Tibial nerve (tissue), 4 donors: ENCODE measurements around the gene FGL2. TPM values are rescaled to one million over a fixed set of nuclear protein-coding genes. Genes with fewer than 3 reads are reported as not detected.
A peak's percentile ranks its signal among the peaks of the same experiment; 100 is the strongest.
"Not testable (repeated sequence)": the region's sequence is repeated elsewhere in the genome, so short reads cannot be mapped to it uniquely, and the experiment has no call there.

ENCODE experiments used
- DNase-seq, 2 donors: peaks; one replicate each; pipeline ENCODE4 v3.0.0-alpha.2; 2019; ENCODE audit warnings: low spot score in 2 of 2
- H3K27ac ChIP-seq, 4 donors: fragments of 200-600 bp; sonication (generic) in 3 of 4; one replicate each; pipeline ENCODE4 v1.5.1; 2017 to 2019; ENCODE audit warnings: mild to moderate bottlenecking in 1 of 4
- H3K27me3 ChIP-seq, 2 donors: fragments of 200-600 bp; sonication (generic) in 1 of 2; one replicate each; pipeline versions ENCODE4 v1.5.1 to v1.6.0; 2017 to 2019
- H3K36me3 ChIP-seq, 3 donors: fragments of 200-600 bp; sonication (generic); one replicate each; pipeline ENCODE4 v1.5.1; 2018 to 2019
- H3K4me1 ChIP-seq, 4 donors: fragments of 200-600 bp; sonication (generic) in 3 of 4; one replicate each; pipeline ENCODE4 v1.5.1; 2017 to 2019
- H3K4me3 ChIP-seq, 4 donors: fragments of 200-600 bp; sonication (generic) in 3 of 4; one replicate each; pipeline ENCODE4 v1.5.1; 2017 to 2019; ENCODE audit warnings: mild to moderate bottlenecking in 1 of 4, moderate library complexity in 1 of 4
- H3K9me3 ChIP-seq, 4 donors: fragments of 200-600 bp; sonication (generic) in 3 of 4; one replicate each; pipeline ENCODE4 v1.5.1; 2017 to 2019
- EP300 ChIP-seq, 2 donors: sonication (generic); formaldehyde crosslinking; IDR thresholded peaks; one replicate each; pipeline ENCODE4 v1.6.1; 2017; ENCODE audit warnings: antibody characterized with exemption in 2 of 2, mild to moderate bottlenecking in 1 of 2
- POLR2A ChIP-seq, 2 donors: fragments of 450-650 bp; IDR thresholded peaks; one replicate each; pipeline ENCODE4 v1.6.1; 2017; ENCODE audit warnings: antibody characterized with exemption in 2 of 2, mild to moderate bottlenecking in 2 of 2, moderate library complexity in 2 of 2
- WGBS, 2 donors: methylation state at CpG; one replicate each; pipeline ENCODE4 v1.1.5; 2018; 5-methylcytosine and 5-hydroxymethylcytosine counted together
- total RNA-seq, 4 donors: library from RNA; depleted of rRNA; stranded (reverse); fragments of >200 nt; gene quantifications; one replicate each; pipeline ENCODE4 v1.1.0, GENCODE V29; 2016
- TF ChIP-seq, protein P1 (sequence below), 5 experiments: fragments of 200-600 bp in 3 of 5; fragments of 450-650 bp in 2 of 5; sonication (generic) in 3 of 5; IDR thresholded peaks; one replicate each; pipeline ENCODE4 v1.5.1; 2016 to 2019; ENCODE audit warnings: antibody characterized with exemption in 5 of 5, mild to moderate bottlenecking in 3 of 5, moderate library complexity in 2 of 5

Gene FGL2
- total RNA-seq, 4 donors from 2014 or later: 30.0 to 214 (median 170) TPM

DNA sequence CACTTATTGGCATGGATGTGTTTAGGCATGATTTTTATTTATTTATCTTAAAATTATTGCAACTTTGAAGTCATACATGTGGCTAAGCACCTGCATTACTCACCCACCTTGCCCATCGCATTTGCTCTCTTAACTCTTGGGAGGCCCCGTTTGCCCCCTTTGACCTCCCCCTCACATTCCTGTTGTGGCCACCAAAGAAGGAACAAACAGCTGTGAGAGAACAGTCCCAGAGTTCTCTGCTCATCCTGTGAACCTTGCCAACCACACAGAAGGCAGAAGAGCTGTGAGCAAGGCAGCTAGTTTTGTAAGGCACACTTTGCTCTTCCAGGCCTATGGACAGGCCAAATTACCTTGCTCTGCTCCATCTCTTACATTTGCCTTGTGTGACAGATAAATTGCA is 23.6 kb upstream of the FGL2 start:
- Histone ChIP-seq H3K9me3 (peaks cover 0 to 6% (median 0%) of the 10 kb centered on the region in 4 donors), H3K4me1 (peaks cover 0 to 16% (median 0%) of the 10 kb centered on the region in 4 donors), H3K4me3 (no peak overlapping the region), H3K36me3 (peaks cover 0 to 3% (median 0%) of the 10 kb centered on the region in 3 donors), H3K27me3 (no peaks in the 10 kb centered on the region), H3K27ac (no peak overlapping the region)
- no peak for DNase-seq
- TF ChIP-seq, protein P1, sequence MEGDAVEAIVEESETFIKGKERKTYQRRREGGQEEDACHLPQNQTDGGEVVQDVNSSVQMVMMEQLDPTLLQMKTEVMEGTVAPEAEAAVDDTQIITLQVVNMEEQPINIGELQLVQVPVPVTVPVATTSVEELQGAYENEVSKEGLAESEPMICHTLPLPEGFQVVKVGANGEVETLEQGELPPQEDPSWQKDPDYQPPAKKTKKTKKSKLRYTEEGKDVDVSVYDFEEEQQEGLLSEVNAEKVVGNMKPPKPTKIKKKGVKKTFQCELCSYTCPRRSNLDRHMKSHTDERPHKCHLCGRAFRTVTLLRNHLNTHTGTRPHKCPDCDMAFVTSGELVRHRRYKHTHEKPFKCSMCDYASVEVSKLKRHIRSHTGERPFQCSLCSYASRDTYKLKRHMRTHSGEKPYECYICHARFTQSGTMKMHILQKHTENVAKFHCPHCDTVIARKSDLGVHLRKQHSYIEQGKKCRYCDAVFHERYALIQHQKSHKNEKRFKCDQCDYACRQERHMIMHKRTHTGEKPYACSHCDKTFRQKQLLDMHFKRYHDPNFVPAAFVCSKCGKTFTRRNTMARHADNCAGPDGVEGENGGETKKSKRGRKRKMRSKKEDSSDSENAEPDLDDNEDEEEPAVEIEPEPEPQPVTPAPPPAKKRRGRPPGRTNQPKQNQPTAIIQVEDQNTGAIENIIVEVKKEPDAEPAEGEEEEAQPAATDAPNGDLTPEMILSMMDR (IDR thresholded peaks at IDR 0.05): no peak
- TF ChIP-seq POLR2A (IDR thresholded peaks at IDR 0.05) (no peak), EP300 (IDR thresholded peaks at IDR 0.05) (no peak)
- 55 to 66% methylated on average over 2 of the region's 2 CpGs for WGBS, 2 donors

DNA sequence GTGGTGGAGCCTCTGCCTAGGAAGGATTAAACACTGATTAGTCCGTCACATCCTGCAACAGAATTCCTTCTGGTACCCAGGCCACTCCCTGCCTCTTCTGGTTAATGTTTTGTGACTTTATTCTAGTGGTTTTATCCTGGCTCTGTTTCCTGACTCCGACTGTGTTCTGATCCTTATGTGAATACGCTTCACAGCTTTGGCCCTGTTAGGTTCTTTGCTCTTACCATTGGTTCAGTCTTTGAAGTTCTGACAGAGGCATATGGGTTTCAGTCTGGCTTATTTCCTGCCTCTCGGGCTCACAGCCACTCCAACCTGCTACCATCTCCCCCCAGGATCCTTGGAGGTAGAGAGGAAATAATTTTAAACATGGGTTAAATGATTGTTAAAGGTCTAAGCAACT is 23.2 kb upstream of the FGL2 start:
- Histone ChIP-seq H3K36me3 (peaks cover 0 to 3% (median 0%) of the 10 kb centered on the region in 3 donors), H3K9me3 (peaks cover 0 to 6% (median 0%) of the 10 kb centered on the region in 4 donors), H3K27me3 (no peaks in the 10 kb centered on the region), H3K4me1 (peaks cover 0 to 16% (median 0%) of the 10 kb centered on the region in 4 donors), H3K27ac (peak overlapping the region in 1 of 4 donors; percentile 36), H3K4me3 (no peak overlapping the region)
- WGBS, 2 donors: 74 to 82% methylated on average over 4 of the region's 4 CpGs
- no peak for TF ChIP-seq EP300 (IDR thresholded peaks at IDR 0.05)
- no peak for TF ChIP-seq POLR2A (IDR thresholded peaks at IDR 0.05)
- TF ChIP-seq, protein P1 (IDR thresholded peaks at IDR 0.05): no peak
- DNase-seq: no peak

DNA sequence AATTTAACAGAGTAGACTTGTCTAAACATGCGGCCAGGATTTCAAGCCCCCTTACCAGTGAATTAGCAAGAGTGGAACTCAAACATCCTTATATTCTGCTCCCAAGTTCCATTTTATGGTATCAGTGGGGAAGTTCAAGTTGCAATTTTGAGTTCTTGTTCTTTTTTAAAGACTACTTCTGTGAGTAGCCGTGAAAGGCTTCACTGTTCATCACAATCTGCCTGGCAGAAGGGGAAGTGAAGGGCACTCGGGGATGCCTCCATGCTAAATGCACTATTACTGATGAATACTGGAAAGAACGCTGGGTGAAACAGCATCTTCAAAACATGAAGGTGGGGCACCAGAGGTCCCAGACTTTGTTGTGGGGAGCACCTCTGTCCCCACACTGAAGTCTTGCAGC is 22.4 kb upstream of the FGL2 start:
- Histone ChIP-seq H3K27me3 (no peaks in the 10 kb centered on the region), H3K27ac (peak overlapping the region in 1 of 4 donors; percentile 36), H3K9me3 (peaks cover 0 to 6% (median 0%) of the 10 kb centered on the region in 4 donors), H3K4me3 (no peak overlapping the region), H3K36me3 (peaks cover 0 to 3% (median 0%) of the 10 kb centered on the region in 3 donors), H3K4me1 (peaks cover 0 to 16% (median 0%) of the 10 kb centered on the region in 4 donors)
- DNase-seq: no peak
- 47 to 59% methylated on average over 4 of the region's 4 CpGs for WGBS, 2 donors
- TF ChIP-seq POLR2A (IDR thresholded peaks at IDR 0.05) (no peak), EP300 (IDR thresholded peaks at IDR 0.05) (no peak)
- TF ChIP-seq, protein P1 (IDR thresholded peaks at IDR 0.05): no peak

DNA sequence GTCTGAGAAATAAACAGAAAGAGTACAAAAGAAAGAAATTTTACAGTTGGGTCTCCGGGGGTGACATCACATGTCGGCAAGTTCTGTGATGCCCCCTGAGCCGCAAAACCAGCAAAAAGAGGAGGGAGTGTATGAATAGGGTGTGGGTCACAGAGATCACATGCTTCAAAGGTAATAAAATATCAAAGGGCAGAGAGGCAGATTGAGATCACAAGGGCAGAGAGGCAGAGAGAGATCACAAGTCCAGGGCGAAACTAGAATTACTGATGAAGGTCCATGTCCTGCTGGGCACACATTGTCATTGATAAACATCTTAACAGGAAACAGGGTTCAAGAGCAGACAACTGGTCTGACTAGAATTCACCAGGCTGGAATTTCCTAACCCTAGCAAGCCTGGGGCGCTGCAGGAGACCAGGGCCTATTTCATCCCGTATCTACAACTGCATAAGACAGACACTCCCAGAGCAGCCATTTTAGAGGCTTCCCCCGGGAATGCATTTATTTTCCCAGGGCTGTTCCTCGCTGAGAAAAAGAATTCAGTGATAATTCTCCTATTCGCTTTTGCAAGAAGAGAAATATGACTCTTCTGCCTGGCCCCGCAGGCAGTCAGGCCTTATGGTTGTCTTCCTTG is 20.2 kb upstream of the FGL2 start:
- not testable (repeated sequence) for H3K4me3 ChIP-seq

DNA sequence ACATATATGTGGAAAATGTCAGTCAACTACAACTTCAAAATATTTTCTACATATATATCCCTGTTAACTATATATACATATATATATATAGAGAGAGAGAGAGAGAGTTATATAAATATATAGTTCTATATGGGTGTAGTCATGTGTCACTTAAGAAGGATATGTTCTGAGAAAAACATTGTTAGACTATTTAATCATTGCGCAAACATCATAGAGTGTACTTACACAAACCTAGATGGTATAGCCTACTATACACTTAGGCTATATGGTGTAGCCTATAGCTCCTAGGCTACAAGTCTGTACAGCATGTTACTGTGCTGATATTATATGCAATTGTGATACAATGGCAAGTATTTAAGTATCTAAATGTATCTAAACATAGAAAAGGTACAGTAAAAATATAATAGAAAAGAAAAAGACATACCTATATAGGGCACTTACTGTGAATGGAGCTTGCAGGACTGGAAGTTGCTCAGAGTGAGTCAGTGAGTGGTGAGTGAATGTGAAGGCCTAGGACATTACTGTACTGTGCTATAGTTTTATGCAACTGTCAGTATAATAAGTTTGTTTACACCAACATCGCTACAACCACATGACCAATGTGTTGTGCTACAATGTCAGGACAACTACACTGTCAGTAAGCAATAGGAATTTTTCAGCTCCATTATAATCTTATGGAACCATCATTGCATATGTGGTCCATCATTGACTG is 18.0 kb upstream of the FGL2 start:
- peaks cover 0 to 6% (median 0%) of the 10 kb centered on the region in 4 donors for H3K9me3 ChIP-seq
- H3K27me3 ChIP-seq: no peaks in the 10 kb centered on the region
- H3K4me3 ChIP-seq: no peak overlapping the region
- 94 to 95% methylated on average over 2 of the region's 2 CpGs for WGBS, 2 donors
- H3K27ac ChIP-seq: no peak overlapping the region
- peaks cover 0 to 3% (median 0%) of the 10 kb centered on the region in 3 donors for H3K36me3 ChIP-seq
- no peak for TF ChIP-seq EP300 (IDR thresholded peaks at IDR 0.05)
- TF ChIP-seq, protein P1 (IDR thresholded peaks at IDR 0.05): no peak
- TF ChIP-seq POLR2A (IDR thresholded peaks at IDR 0.05): no peak
- peaks cover 0 to 3% (median 0%) of the 10 kb centered on the region in 4 donors for H3K4me1 ChIP-seq
- DNase-seq: no peak

More for the DNA sequence above, 20.2 kb upstream of the FGL2 start:
- WGBS, 2 donors: 90 to 91% methylated on average over 10 of the region's 10 CpGs
- not testable (repeated sequence) for DNase-seq, H3K9me3 ChIP-seq, H3K27ac ChIP-seq, H3K36me3 ChIP-seq, H3K27me3 ChIP-seq
- peaks cover 0 to 11% (median 0%) of the 10 kb centered on the region in 4 donors for H3K4me1 ChIP-seq
